Muscle of back (tissue), 13 donors: Measurements from ENCODE around the gene GABBR2. TPM values are rescaled to one million over a fixed set of nuclear protein-coding genes. Genes with fewer than 3 reads are reported as not detected.
A peak's percentile ranks its signal among the peaks of the same experiment; 100 is the strongest.

Experiments
- DNase-seq, 3 donors: peaks; one replicate each; pipeline versions ENCODE4 v3.0.0 to v3.0.0-alpha.2; 2013
- long read RNA-seq, 9 donors: transcript quantifications; one replicate each; lab custom pipeline, GENCODE V29; 2026
- polyA plus RNA-seq, 10 donors: library from polyadenylated mRNA; unstranded; fragments of 120-200 nt; gene quantifications; one replicate each; pipeline ENCODE4 v1.2.1, GENCODE V29; 2013; ENCODE audit not compliant: insufficient read length in 10 of 10

The GABBR2 gene
- polyA plus RNA-seq, result 1 to 10 TPM in 5 of 10 donors, under 1 TPM in 5; 0.38 to 1.7 (median 0.95) TPM
- long read RNA-seq, donor 1, result 0 reads
- long read RNA-seq, donor 2, result 0 reads
- long read RNA-seq, donor 3, result 0 reads
- long read RNA-seq, donor 4, result 0 reads
- long read RNA-seq, donor 5, result 0 reads
- long read RNA-seq, donor 6, result 0 reads
- long read RNA-seq, donor 7, result 0 reads
- long read RNA-seq, donor 8, result 0 reads
- long read RNA-seq, donor 9, result 0 reads

DNA sequence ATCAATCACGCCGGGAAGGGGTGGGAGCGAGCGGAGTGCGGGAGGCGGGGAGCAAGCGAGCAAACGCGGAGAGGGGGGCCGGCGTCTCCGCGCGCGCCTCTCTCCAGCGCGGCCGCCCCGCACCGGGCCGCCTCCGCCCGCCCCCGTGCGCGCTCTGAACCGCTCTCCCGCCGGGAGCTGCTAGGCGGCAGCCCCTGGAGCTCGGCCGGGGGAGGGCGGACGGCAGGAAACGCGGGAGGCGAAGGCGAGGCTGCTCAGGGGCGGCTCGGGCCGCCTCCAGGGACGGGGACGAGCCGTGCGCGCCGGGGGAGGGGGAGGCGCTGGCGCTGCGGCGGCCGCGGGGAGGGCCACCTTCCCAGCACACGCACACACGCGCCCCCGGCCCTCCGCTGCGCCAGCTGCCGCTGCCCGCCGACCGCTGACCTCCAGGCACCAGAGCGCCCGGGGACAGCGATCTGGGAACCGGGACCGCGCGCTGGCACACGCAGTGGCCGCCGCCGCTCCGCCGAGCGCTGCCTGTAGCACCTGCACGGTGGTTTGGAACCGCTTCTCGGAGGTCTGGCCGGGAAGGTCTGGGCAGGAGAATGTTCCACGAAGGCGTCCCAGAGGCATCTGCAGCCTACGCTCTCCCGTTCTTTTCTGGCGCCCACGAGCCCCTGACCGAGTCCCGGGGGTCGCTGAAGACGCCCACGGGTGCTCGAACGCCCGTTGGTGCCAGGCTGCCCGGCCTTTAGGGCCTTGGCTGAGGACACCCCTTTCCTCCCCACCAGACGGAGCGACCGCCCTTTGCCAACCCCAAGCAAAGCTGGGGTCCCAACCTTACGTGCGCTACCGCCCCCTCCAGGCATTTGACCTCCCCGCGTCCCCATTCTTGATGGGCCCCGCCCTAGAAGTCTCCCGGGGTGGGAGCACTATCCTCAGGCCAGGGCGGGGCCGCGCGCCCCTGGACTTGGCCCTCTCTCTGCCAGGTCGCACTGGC is at the start of gene GABBR2:
TSS of gene GABBR2 (minus strand) at position 3 of the 979 bp plus-strand sequence. CDS start 198 bp downstream, outside the sequence.
- DNase-seq, result no peak

DNA sequence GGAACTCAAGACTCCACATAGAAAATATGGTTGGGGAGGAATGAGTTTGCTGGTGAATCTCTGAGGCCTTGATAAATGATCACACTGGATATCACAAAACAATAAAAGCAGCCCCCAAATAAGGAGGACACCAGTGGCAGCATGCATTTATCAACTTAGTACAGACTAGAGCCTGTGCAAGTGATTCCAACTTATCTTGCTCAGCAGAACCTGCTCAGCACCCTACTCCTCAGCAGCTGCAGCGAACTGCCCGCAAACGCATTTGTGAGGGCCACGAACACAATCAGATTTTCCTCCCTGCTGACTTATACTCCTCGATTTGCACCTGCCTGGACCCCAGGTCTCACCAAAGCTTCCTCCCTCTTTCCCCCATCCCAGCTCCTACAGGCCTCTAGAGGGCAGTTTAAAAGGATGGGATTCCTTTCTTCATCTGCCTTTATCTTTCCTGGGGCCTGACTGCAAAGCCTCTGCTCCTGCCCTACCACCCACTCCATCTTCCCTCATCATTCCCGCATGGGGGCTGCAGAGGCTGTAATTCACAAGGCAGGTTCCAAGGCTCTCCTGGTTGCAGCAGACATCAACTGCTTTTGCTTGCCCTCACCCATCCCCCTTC is 46.4 kb upstream of the GABBR2 start:
- DNase-seq, result no peak

DNA sequence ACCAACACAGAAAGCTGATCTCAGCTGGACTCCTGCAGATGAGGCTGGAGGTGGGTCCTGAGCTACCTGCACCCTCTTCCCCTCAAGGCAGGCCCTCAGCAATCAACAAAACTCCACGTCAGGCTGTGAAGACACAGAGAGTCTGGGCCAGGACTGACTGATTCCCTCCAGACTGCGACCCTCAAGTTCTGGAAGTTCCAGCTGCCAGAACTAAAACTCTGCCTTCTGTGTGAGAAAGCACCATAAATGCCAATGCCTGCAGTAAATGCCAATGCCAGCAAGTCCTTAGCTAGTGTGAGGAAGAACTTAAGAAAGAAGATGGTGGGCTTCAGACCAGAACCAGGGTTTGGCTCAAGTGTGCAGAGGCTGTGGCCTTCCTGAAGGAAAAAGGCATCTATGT is 42.5 kb upstream of the GABBR2 start:
- no peak for DNase-seq

DNA sequence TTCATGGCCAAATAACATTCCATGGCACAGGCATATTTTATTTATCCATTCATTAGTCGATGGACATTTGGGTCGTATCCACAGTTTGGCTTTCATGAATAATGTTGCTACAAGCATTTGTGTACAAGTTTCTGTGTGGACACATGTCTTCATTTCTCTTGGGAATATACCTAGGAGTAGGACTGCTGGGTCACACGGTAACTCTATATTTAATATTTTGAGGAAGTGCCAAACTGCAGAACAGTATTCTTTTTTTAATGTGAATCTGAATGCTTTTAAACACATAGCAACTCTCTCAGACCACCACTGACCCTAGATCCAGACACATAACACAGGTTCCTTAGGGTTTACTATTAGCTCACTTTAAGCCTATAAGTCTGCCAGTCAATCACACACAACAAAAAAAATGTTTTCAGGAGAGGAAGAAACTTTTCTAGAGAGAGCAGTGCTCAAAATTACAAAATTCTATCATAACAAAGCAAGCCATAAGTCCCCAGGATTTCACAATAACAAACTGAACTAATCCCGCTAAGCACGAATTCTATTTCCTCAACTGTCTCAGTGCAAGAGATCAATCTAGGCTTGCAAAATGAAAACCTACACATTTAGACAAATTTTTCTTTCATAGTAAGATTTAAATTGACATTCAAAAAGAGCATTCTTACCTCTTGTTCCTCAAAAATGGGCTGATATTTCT is 41.8 kb upstream of the GABBR2 start:
- DNase-seq, result no peak

DNA sequence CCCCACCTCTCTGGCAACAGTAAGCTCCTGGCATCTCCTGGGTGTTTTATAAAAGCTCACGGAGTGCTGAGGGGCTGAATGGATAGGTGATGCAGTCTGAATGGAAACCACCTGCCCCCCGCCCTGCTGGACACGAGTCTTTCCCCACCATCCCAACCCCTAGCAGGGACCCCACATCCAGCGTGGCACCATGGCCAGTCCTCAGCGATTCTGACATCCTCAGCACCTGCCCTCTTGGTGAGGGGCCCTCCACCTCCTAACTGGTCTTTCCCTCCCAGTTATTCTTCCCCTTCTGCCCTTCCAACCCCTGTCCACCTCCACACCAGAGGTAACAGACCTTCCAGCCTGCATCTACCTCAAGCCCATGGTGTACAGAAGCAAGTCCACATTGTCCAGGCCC is 38.7 kb upstream of the GABBR2 start:
- no peak for DNase-seq

DNA sequence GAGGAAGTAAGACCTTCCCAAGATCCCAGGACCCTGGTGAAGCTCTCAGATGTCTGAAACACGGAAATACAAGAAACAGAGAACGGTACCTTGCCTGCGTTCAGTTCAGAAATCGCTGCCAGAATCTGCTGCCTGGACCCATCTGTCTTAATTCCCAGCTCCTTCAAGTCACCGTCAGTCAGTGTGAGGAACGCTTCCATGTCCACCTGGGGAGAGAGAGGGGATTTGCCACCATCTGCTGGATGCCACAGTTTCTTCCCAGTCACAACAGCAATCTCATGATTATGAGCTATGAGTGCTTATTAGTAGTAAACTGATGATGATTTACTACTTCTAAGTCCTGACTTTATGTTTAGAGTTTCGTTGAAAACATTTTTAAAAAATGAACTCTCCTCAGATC is 36.7 kb upstream of the GABBR2 start:
- DNase-seq, result no peak

DNA sequence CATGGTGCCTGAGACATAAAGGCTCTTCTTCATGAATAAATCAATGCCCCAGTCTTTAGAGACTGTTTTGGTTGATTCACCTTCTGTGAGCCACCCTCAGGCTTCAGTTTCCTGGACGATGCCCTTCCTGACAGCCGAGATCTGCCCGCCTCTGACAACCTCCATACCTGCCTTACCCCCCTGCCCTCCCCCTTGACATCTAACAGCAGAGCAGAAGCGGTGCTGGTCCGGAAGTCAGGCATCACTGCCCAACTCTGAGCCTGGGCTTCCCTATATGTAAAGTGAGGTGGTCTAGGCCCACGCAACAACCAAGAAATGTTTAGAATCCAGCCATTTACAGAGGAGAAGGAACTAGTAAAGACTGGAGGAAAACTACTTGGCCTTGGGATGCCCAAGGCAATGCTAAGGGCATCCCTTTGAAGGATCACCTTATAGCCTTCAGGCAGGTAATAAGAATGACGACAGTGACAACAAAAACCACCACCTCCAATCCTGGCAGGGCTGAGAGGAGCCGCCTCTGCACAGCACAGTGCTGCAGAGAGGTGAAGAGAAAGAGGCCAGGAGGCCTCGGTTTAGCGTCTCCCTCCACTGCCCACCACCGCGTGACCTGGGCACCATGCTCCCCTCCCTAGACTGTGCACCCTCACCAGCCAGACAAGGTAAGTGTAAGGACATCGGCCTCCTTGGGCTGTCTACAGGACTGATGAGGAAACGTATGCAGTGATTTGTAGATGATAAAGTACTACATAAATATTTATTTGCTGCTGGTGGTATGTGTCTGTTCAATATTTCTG is 35.3 kb upstream of the GABBR2 start:
- no peak for DNase-seq

DNA sequence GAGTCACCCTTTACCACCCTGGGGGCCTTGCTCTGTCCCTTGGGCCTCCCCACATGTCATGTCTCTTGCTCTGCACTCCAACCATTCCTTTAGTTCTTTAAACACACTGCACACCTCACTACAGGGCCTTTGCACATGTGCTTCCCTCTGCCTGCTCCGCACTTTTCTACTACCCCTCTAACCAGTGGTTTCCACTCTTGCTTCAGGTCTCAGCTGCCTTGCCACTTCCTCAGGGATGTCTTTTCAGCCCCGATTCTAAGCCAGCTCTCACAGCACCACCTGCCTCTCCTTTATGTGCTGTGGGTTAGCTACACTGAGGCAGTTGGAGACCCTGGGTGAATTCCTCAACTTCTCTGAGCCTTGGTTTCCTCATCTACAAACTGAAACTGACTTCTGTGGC is 34.6 kb upstream of the GABBR2 start:
- DNase-seq, result no peak

DNA sequence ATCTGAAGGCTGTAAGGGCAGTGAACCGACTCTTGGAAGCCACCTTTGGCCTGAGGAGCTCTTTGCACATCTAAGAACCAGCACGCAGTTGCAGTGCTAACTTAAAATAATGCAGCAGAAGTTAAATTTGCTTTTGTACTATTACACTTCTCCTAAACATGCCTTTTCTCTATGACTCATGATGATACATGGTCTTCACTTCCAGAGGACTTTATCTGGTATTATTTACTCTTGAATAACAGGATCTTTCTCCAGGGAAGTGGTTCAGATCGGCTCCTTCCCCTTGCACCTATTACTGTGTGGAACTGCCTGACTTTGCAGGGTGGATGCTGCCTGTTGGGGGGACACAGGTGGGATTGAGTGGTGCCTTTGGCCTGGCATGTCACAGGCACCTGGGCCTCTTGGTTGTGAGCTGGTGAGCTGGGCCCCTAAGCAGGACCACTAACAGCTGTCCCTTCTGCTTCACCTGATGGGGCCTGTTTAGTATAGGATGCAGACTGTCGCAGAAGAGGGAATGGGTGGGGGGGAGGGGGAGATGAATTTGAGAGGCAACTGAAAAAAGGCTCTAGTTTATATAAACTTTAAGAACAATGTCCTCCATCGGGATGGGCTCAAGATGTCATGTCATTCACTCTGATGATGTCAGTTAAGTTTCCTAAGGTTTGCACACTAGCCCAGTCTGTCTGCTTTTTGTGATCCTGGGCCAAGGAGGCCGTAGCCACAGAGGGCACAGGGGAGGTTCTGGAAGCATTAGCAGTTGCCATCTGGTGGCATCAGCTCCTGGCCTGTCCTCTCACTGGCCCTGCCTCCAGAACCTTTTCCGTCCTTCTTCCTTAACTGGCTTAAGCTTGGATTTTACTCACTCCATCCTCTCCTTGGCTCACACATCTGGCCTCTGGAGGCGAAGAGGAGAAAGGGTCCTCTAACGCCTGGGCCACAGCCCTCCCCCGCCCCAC is 33.9 kb upstream of the GABBR2 start:
- DNase-seq, result no peak

DNA sequence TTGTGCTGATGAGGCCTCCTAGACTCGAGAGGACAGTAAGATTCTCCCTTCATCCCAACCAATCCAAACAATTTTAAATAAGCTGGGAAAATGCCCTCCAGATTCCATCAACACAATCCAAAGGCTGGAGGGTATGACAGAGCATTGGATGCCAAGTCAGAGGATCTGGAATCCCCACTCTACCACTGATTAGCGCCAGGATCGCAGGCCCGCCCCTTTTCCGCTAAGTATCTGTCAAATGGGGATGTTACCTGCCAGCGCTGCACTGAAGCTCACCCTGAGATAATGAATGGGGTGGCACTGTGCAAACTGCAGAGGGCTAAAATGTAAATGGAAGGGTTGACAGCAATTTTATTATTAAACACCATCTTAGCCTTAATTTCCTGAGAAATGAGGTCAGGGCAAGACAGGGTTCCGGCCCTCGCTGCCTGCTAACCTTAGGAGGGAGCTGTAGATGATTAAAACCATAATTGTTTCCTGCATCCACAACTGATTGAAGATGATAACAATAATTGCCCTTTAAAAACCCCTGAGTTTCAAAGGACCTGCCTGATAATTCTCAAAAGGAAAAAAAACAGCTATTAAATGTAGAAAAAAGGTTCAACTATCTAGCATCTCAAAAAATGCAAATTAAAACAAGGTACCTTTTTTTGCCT is 31.6 kb upstream of the GABBR2 start:
- no peak for DNase-seq

DNA sequence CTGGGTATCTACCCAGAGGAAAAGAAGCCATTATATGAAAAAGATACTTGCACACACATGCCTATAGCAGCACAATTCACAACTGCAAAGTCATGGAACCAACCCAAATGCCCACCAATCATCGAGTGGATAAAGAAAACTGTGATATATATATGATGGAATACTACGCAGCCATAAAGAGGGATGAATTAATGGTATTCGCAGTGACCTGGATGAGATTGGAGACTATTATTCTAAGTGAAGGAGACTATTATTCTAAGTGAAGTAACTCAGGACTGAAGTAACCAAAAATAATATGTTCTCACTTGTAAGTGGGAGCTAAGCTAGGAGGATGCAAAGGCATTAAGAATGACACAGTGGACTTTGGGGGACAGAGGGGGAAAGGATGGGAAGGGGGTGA is 30.0 kb upstream of the GABBR2 start:
- no peak for DNase-seq

DNA sequence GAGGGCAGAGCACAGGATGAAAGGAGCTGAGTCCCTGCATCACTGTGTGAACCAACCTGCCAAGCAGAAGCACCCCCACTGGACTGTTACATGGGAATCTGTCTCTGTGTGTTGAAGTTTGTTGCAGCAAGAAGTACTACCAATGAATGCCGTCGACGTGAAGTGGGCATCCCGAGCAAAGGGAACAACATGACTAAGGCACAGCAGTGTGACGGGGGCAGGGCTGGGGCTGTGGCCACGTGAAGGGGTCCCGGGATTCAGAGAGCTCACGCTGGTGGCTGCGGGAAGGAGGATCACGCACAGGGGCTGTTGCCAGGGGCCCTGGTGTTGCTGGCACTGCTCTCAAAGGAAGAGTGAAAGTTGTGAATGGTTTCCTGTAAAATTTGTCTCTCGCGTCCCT is 27.5 kb upstream of the GABBR2 start:
- no peak for DNase-seq

DNA sequence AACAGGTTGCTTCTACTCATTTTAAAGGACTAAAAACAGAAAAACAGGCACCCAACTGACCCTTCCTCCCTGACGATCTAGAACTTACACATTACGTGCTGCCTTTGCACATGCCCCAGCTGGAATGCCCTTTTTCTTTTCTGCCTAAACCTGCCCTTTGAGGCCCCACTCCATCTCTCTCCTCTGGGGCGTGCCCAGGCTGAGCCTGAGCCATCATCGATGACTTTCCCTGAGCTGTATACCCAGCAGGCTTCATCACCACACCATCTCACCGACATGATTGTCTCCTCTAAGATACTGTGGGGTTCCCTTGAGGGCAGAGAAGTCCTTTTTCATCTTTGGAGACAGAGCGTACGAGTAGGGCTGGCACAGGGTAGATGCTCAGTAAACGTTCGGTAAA is 24.1 kb upstream of the GABBR2 start:
- no peak for DNase-seq

DNA sequence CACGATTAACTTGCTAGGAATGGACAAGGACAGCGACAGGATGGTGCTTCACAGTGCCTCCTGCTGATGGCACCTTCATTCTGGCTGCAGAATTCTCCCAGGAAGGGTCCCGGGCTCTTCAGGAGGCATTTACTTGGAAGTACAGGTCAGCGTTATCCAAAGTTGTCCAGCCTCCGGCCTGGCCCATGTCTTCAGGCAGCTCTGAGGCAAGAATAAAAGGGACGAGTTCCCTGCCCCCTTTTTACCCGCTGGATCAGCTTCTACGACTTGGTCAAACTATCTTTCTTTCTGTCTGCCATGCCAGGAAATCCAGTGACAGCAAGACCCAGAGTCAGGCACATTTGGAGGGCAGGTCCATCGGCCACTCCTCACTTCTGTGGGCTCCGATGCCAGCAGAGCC is 23.4 kb upstream of the GABBR2 start:
- DNase-seq, result no peak

DNA sequence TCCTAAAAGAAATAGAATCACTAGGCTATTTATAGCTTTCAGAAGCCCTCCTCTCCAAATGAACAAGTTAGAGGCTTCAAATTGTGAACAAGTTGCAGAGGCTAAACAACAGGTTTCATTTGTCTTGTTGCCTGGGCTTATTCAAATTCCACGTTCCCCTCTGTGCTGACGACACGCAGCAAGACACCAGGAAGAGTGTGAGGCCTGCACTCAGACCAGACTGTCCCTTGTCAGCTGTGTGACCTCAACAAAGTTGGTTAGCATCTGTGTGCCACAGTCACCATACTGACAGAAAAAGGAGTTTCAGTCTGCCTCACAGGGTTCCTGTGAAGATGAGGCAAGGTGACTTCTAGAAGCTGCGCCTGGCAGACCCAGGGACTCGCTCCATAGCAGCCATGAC is 22.1 kb upstream of the GABBR2 start:
- no peak for DNase-seq

DNA sequence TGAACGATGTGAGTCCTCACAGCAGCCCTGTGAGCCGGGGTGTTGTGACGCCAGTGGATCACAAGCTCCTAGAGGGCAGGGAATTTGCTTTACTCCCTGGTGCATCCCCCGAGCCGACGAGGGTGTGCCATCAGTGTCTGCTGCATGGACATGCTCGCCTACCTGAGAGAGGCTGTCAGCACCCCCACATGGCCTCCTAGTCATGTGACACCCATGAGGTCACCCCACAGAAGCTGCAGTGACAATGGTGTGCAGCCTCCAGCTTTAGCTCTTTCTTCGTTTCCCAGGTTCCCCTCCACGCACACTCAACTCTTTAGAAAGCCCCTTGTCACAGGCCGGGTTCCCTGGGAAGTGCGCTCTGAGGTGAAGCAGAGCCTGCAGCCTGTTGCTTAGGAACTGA is 19.8 kb upstream of the GABBR2 start:
- DNase-seq, result no peak

DNA sequence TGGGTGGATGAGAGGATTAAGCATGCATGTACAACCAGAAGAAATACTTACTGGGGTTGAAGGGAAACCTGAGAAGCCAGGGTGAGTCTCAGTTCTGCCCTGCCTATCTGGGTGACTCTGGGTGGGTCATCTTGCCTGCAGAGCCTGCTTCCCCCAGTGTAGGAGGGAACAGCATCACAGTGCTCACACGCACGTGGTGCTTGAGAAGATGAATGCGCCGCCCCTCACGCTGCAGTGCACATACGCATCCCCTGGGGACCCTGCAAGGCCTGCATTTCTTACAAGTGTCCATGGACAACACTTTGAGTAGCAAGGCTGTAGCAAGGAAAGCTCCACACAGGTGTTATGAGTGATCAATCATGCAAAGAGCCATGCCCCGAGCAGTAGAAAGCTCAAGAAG is 18.7 kb upstream of the GABBR2 start:
- DNase-seq, result no peak

DNA sequence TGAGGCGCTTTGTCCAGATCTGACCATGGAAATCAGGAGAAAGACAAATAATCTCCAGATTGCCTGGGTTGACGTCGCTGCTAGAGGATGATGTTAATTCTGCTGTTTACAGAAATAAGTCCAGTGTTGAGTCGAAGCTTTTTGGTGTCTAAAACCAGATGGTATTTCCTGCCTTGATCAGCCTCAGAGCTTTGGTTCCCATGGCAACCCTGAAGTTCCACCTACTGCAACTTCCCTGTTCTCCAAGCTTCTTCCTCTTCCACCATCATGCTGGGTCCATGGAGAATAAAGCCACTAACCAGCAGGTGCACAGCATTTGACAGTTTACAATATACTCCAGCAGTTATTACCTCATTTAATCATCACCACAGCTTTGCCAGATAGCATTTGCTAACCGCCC is 18.0 kb upstream of the GABBR2 start:
- DNase-seq, result peak; percentile 22 to 48 (median 23)

DNA sequence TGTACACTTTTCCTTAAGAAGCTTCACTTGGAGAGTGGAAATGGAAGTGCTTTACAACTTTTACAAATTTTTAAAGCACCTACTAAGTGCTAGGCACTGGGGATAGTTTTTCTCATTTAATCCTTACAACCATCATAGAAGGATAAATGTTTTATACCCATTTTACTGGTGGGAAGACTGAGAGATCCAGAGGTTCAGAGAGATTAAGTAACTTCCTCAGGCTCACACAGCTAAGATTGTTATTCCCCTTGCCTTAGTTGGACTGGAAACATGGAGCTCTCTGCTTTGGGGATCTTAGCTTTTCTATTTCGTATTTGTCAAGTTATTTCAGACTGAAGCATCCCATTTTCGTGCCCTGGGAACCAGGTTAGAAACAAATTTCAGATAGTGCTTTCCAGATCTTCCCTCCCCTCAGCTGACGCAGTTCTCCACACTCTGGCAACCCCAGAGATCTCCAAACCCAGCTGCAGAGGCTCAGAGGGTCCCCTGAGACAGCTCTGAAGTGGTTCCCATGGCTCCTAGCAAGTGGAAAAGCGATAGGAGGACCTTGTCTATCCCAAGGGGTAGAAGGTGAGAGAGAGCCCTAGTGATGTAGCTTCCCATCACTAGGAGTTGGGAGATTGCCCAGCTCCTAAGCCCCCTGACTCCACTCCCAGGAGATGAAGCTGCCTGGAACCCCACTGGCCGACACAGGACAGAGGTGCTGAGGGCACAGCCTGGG is 16.2 kb upstream of the GABBR2 start:
- no peak for DNase-seq
